GM23248 (cell line): Measurements from ENCODE around the gene ZSCAN5C.

Experiments used
- EZH2 ChIP-seq: fragments of 200-600 bp; sonication (generic); IDR thresholded peaks from 2 replicates; pipeline ENCODE4 v1.6.1; 2018; ENCODE audit warnings: antibody characterized with exemption, mild to moderate bottlenecking; ENCODE audit not compliant: insufficient read depth, poor library complexity, severe bottlenecking
- EZH2phosphoT487 ChIP-seq: fragments of 200-600 bp; sonication (generic); IDR thresholded peaks from 2 replicates; pipeline ENCODE4 v1.6.1; 2018; ENCODE audit warnings: antibody characterized with exemption, moderate library complexity, mild to moderate bottlenecking, low read depth; ENCODE audit not compliant: insufficient read depth

DNA sequence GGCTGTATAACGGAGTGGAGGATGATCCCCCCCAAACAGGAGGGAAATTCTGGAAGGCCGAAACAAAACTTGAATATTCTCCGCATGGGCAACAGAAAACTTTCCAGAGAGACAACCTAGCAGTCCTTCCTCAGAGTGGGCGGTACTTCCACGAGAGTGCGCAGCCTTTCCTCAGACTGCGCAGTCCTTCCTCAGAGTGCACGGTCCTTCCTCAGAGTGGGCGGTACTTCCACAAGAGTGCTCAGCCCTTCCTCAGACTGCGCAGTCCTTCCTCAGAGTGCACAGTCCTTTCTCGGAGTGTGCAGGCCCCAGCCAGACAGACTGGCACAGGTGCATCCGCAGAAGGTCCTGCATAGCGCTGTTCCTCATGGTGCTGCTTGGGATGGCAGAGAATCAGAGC lies 39.0 kb upstream of the ZSCAN5C start:
- TF ChIP-seq EZH2 (no peak), EZH2phosphoT487 (no peak)
